Brain microvascular endothelial cell (primary cell): ENCODE measurements around the gene MEN1.

Source experiments
- DNase-seq: peaks from one replicate; pipeline ENCODE4 v3.0.0-alpha.2; 2020
- H3K27ac ChIP-seq: fragments of 250-450 bp; sonication (Bioruptor Pico); 2 replicates; pipeline ENCODE4 v1.5.1; 2020; ENCODE audit warnings: mild to moderate bottlenecking, moderate library complexity
- H3K27me3 ChIP-seq: fragments of 250-450 bp; sonication (Bioruptor Pico); replicated peaks from 2 replicates; pipeline ENCODE4 v1.5.1; 2020; ENCODE audit warnings: mild to moderate bottlenecking
- H3K36me3 ChIP-seq: fragments of 250-450 bp; sonication (Bioruptor Pico); replicated peaks from 2 replicates; pipeline ENCODE4 v1.5.1; 2020; ENCODE audit warnings: mild to moderate bottlenecking
- H3K4me3 ChIP-seq: 2 replicates; pipeline ENCODE4 v1.5.1; 2011; ENCODE audit warnings: low read depth, mild to moderate bottlenecking, control low read depth, low read length, moderate library complexity
- in situ Hi-C: cut with HindIII; loops from 2 replicates; pipeline ENCODE4 v1.10.0; 2017; ENCODE audit warnings: low sequenced_read_pairs, low pct_ligation_motif_present
- TF ChIP-seq, protein P1 (sequence below): IDR thresholded peaks from 2 replicates; pipeline ENCODE4 v1.5.1; 2011; ENCODE audit warnings: low read depth, mild to moderate bottlenecking, moderate library complexity, low read length, control low read depth, inconsistent platforms; ENCODE audit errors: missing control alignments

The MEN1 gene

DNA sequence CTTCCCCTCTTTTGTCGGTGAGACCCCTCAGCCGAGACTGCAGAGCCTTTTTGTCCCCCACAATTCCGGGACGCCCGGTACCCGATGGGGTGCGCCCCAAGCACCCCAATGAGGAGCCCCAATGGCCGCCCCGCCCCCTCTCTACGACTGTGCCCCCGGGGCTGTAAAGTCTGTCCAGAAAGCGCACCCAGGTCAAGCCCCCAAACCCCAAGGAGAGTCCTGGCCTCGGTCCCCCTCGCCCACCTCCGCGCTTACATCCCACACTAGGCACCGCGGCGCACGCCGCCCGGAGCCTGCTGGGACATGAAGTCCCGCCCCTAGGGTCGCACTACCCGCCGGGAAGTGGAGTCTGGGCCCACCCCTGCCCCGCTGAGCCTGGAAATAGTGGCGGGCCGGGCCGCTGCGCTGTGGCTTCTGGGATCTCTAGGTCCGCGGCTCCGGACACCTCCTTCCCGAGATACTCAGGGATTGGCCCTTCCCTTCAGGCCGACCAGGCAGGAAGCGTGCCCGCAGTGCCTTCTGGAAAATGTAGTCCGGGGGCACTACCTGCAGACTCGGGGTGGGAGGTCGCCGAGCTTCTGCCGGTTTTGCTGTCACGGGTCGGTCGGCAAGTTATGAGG lies at the start of gene MEN1:
TSS of gene MEN1 (minus strand) at position 281 of the 620 bp plus-strand sequence. CDS start 442 bp downstream, outside the sequence.
- Histone ChIP-seq H3K36me3 (peaks cover 2% of the 10 kb centered on the region), H3K27me3 (no peaks in the 10 kb centered on the region), H3K4me3 (peak within 1 kb of the TSS; percentile 86), H3K27ac (no peak within 1 kb of the TSS)
- TF ChIP-seq, protein P1, sequence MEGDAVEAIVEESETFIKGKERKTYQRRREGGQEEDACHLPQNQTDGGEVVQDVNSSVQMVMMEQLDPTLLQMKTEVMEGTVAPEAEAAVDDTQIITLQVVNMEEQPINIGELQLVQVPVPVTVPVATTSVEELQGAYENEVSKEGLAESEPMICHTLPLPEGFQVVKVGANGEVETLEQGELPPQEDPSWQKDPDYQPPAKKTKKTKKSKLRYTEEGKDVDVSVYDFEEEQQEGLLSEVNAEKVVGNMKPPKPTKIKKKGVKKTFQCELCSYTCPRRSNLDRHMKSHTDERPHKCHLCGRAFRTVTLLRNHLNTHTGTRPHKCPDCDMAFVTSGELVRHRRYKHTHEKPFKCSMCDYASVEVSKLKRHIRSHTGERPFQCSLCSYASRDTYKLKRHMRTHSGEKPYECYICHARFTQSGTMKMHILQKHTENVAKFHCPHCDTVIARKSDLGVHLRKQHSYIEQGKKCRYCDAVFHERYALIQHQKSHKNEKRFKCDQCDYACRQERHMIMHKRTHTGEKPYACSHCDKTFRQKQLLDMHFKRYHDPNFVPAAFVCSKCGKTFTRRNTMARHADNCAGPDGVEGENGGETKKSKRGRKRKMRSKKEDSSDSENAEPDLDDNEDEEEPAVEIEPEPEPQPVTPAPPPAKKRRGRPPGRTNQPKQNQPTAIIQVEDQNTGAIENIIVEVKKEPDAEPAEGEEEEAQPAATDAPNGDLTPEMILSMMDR, result no peak
- peak; percentile 97 for DNase-seq
- in situ Hi-C loops, result no loop called here

DNA sequence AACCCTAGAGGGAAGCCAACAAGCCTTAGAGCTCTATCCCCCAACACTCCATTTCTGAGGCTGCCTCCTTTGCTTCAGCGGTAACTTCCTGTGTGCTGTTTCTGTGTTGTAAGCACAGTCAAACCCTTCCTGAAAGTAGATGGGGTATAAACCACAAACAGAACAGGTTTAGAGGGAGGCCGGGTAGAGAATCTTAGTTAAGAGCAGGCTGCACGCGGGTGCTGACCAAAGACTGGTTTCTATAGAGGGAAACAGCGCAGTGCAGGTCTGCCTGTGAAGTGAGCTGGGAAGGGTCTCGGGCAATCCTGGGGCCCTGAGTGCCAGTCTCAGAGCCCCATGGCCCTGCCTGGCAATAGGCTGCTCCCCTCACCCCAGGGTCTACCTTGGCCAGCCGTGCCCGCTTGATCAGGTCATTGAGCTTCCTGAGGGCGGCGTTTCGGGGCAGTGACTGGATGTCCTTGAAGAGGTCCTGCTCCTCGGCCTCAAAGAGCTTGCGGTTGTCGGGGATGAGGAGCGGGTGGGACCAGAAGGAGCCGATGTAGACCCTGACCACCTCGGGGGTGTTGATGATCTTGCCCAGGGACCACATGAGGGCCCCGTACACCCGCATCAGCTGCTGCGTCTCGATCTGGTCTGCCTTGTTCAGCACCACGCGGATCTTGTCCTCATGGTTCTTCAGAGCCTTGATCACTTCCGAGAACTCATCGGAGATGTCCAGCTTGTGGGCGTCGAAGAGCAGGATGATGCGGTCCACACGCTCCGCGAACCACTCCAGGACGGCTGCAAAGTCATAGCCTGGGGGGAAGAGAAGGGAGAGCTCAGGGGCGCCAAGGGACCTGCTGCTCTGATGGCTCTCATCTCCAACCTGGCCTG lies 49.4 kb upstream of the MEN1 start:
- Histone ChIP-seq H3K27ac (no peak overlapping the region), H3K4me3 (no peak overlapping the region), H3K36me3 (peaks cover 30% of the 10 kb centered on the region), H3K27me3 (no peaks in the 10 kb centered on the region)
- in situ Hi-C loops, result no loop called here
- TF ChIP-seq, protein P1, result no peak
- no peak for DNase-seq

DNA sequence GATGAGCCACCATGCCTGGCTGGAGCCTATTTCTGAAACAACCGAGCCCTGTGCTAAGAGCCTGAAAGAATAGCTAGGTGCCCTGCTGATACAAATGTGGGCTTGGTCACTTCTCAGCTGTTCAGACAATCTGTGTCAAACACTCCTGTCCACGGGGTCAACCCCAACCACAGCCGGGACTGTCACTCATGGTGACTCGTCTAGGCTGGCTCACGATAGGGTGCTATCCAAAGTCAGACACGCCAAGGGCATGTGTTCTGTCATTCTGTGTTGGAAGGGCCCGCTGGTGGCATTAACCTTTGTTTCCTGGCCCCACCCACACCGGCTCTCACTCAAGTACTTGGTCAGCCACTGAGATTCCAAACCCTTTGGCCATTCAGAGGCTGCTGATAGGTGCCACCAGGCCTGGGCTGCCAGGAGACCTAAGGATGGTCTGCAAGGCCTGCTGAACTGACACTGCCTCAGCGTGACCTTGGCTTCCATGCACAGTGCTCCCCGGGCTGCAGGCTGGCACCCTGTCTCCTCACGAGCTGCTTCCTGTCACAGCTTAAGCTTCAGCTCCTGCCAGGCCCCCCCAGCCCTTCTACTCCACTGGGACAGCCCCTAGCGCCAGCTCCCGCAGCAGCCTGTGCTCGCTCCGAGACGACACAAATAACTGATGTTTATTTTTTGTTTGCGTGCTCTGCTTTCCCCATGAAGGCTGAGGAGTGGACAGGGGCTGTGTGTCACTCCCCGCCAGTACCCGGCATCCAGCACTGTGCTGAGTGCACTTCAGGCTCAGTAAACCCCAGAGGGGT lies 48.3 kb upstream of the MEN1 start:
- no peak for DNase-seq
- Histone ChIP-seq H3K4me3 (no peak overlapping the region), H3K36me3 (peaks cover 42% of the 10 kb centered on the region), H3K27me3 (no peaks in the 10 kb centered on the region), H3K27ac (no peak overlapping the region)
- in situ Hi-C loops, result no loop called here
- TF ChIP-seq, protein P1, result no peak

DNA sequence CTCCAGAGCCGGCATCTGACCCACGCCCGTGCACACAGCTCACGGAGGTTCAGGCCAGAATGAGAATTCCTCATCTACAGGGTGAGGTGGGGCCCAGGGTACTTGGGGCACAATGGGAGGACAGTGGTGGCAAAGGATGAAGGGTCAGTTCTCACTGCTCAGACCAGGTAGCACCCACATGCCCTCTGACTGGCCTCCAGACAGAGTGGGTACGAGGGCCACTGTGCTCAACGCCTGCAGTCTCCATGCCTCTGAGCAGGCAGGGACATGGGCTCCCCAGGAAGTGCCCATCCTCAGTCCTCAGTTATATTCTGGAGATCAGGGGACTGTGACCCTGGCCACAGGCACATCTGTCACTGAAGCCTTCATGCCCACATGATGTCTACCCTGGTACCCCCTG lies 47.1 kb upstream of the MEN1 start:
- Histone ChIP-seq H3K27me3 (no peaks in the 10 kb centered on the region), H3K4me3 (no peak overlapping the region), H3K36me3 (peaks cover 44% of the 10 kb centered on the region), H3K27ac (no peak overlapping the region)
- TF ChIP-seq, protein P1, result no peak
- DNase-seq, result no peak
- in situ Hi-C loops, result no loop called here

DNA sequence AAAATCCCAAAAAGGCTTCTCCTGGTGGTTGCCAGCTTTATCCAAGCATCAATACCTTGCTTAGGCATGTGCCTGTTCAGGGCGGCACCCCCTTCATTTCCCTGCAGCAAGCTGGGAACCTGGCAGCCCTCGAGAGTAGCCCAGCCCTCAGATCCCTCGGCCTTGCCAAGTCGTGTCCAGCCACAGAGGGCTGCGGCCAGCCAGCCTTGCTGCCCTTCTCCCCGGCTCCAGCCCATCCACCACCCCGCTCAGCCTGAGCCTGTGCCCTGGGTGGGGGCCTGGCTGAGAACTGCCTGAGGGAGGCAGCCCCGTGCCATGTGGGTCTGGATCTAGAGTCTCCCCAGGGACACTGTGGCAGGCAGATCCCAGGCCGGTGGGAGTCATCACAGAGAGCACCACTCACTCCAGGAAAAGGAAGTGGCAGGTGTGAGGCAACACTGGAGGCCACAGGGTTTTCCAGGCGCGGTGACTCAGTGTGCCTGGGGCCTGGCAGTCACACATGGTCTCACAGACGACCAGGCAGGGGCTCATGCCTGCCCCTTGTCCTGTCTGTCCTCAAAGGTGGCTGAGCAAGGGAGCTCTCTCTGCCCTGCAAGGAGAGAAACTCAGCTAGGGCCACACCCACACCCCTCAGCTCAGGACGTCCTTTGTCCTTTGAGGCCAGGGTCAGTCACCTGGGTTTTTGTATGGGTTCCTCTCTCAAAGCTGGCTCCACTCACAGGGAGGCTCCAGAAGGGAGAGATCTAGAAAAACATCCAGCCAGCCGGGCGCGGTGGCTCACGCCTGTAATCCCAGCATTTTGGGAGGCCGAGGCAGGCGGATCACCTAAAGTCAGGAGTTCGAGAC lies 46.3 kb upstream of the MEN1 start:
- Histone ChIP-seq H3K27ac (peak overlapping the region; percentile 33), H3K27me3 (no peaks in the 10 kb centered on the region), H3K4me3 (no peak overlapping the region), H3K36me3 (peaks cover 44% of the 10 kb centered on the region)
- peak; percentile 69 for DNase-seq
- TF ChIP-seq, protein P1, result no peak
- in situ Hi-C loops, result no loop called here
